Tibial nerve (tissue), 4 donors: ENCODE measurements around the gene LLGL2. TPM values are rescaled to one million over a fixed set of nuclear protein-coding genes. Genes with fewer than 3 reads are reported as not detected.
A peak's percentile ranks its signal among the peaks of the same experiment; 100 is the strongest.

Experiments
- DNase-seq, 2 donors: peaks; one replicate each; pipeline ENCODE4 v3.0.0-alpha.2; 2019; ENCODE audit warnings: low spot score in 2 of 2
- H3K27ac ChIP-seq, 4 donors: fragments of 200-600 bp; sonication (generic) in 3 of 4; one replicate each; pipeline ENCODE4 v1.5.1; 2017 to 2019; ENCODE audit warnings: mild to moderate bottlenecking in 1 of 4
- H3K27me3 ChIP-seq, 2 donors: fragments of 200-600 bp; sonication (generic) in 1 of 2; one replicate each; pipeline versions ENCODE4 v1.5.1 to v1.6.0; 2017 to 2019
- H3K36me3 ChIP-seq, 3 donors: fragments of 200-600 bp; sonication (generic); one replicate each; pipeline ENCODE4 v1.5.1; 2018 to 2019
- H3K4me1 ChIP-seq, 4 donors: fragments of 200-600 bp; sonication (generic) in 3 of 4; one replicate each; pipeline ENCODE4 v1.5.1; 2017 to 2019
- H3K4me3 ChIP-seq, 4 donors: fragments of 200-600 bp; sonication (generic) in 3 of 4; one replicate each; pipeline ENCODE4 v1.5.1; 2017 to 2019; ENCODE audit warnings: mild to moderate bottlenecking in 1 of 4, moderate library complexity in 1 of 4
- H3K9me3 ChIP-seq, 4 donors: fragments of 200-600 bp; sonication (generic) in 3 of 4; one replicate each; pipeline ENCODE4 v1.5.1; 2017 to 2019
- CTCF ChIP-seq, 5 experiments: fragments of 200-600 bp in 3 of 5; fragments of 450-650 bp in 2 of 5; sonication (generic) in 3 of 5; IDR thresholded peaks; one replicate each; pipeline ENCODE4 v1.5.1; 2016 to 2019; ENCODE audit warnings: antibody characterized with exemption in 5 of 5, mild to moderate bottlenecking in 3 of 5, moderate library complexity in 2 of 5
- EP300 ChIP-seq, 2 donors: sonication (generic); formaldehyde crosslinking; IDR thresholded peaks; one replicate each; pipeline ENCODE4 v1.6.1; 2017; ENCODE audit warnings: antibody characterized with exemption in 2 of 2, mild to moderate bottlenecking in 1 of 2
- POLR2A ChIP-seq, 2 donors: fragments of 450-650 bp; IDR thresholded peaks; one replicate each; pipeline ENCODE4 v1.6.1; 2017; ENCODE audit warnings: antibody characterized with exemption in 2 of 2, mild to moderate bottlenecking in 2 of 2, moderate library complexity in 2 of 2
- WGBS, 2 donors: methylation state at CpG; one replicate each; pipeline ENCODE4 v1.1.5; 2018; 5-methylcytosine and 5-hydroxymethylcytosine counted together
- total RNA-seq, 4 donors: library from RNA; depleted of rRNA; stranded (reverse); fragments of >200 nt; gene quantifications; one replicate each; pipeline ENCODE4 v1.1.0, GENCODE V29; 2016

The LLGL2 gene
- total RNA-seq, 4 donors from 2014 or later: 8.4 to 18.4 (median 8.8) TPM

GRCh38 chr17:75596320-75597087 lies 71.0 kb downstream of the LLGL2 start:
- TF ChIP-seq POLR2A (IDR thresholded peaks at IDR 0.05) (no peak), CTCF (IDR thresholded peaks at IDR 0.05) (no peak), EP300 (IDR thresholded peaks at IDR 0.05) (no peak)
- Histone ChIP-seq H3K36me3 (peaks cover 0 to 32% (median 0%) of the 10 kb centered on the region in 3 donors), H3K27me3 (no peaks in the 10 kb centered on the region), H3K4me3 (no peak overlapping the region), H3K27ac (no peak overlapping the region), H3K4me1 (peaks cover 0 to 7% (median 0%) of the 10 kb centered on the region in 4 donors), H3K9me3 (no peaks in the 10 kb centered on the region)
- no peak for DNase-seq
- WGBS, 2 donors: 82 to 89% methylated on average over 14 to 17 of the region's 17 CpGs

GRCh38 chr17:75601057-75601987 lies 75.8 kb downstream of the LLGL2 start:
- peak; percentile 47 to 54 for DNase-seq
- Histone ChIP-seq H3K36me3 (peaks cover 0 to 29% (median 0%) of the 10 kb centered on the region in 3 donors), H3K4me3 (no peak overlapping the region), H3K27me3 (no peaks in the 10 kb centered on the region), H3K9me3 (no peaks in the 10 kb centered on the region), H3K4me1 (peaks cover 0 to 21% (median 0%) of the 10 kb centered on the region in 4 donors), H3K27ac (no peak overlapping the region)
- WGBS, 2 donors: 62 to 65% methylated on average over 28 of the region's 28 CpGs
- TF ChIP-seq POLR2A (IDR thresholded peaks at IDR 0.05): no peak
- no peak for TF ChIP-seq EP300 (IDR thresholded peaks at IDR 0.05)
- TF ChIP-seq CTCF (IDR thresholded peaks at IDR 0.05): peak; percentile 54 to 74 (median 62)

GRCh38 chr17:75602644-75603043 lies 77.1 kb downstream of the LLGL2 start:
- Histone ChIP-seq H3K36me3 (peaks cover 0 to 32% (median 0%) of the 10 kb centered on the region in 3 donors), H3K27me3 (no peaks in the 10 kb centered on the region), H3K4me3 (no peak overlapping the region), H3K9me3 (no peaks in the 10 kb centered on the region), H3K27ac (no peak overlapping the region), H3K4me1 (peaks cover 0 to 21% (median 0%) of the 10 kb centered on the region in 4 donors)
- DNase-seq: no peak
- TF ChIP-seq POLR2A (IDR thresholded peaks at IDR 0.05) (no peak), CTCF (IDR thresholded peaks at IDR 0.05) (no peak), EP300 (IDR thresholded peaks at IDR 0.05) (no peak)
- WGBS, 2 donors: 74 to 76% methylated on average over 9 to 12 of the region's 12 CpGs

GRCh38 chr17:75603123-75603522 lies 77.6 kb downstream of the LLGL2 start:
- TF ChIP-seq EP300 (IDR thresholded peaks at IDR 0.05): no peak
- TF ChIP-seq CTCF (IDR thresholded peaks at IDR 0.05): no peak
- TF ChIP-seq POLR2A (IDR thresholded peaks at IDR 0.05): no peak
- H3K9me3 ChIP-seq: no peaks in the 10 kb centered on the region
- peaks cover 0 to 37% (median 0%) of the 10 kb centered on the region in 3 donors for H3K36me3 ChIP-seq
- H3K27ac ChIP-seq: no peak overlapping the region
- no peak overlapping the region for H3K4me3 ChIP-seq
- H3K27me3 ChIP-seq: no peaks in the 10 kb centered on the region
- DNase-seq: no peak
- peaks cover 0 to 21% (median 0%) of the 10 kb centered on the region in 4 donors for H3K4me1 ChIP-seq
- 76 to 81% methylated on average over 9 of the region's 9 CpGs for WGBS, 2 donors
